ENCODE data around the gene PRSS27. TPM values are rescaled to one million over a fixed set of nuclear protein-coding genes. Genes with fewer than 3 reads are reported as not detected.

PRSS27 gene
- total and polyA plus RNA-seq, 2 of the 8 experiments (the other 6 are each of a cell fraction or from before 2014, with no cell fraction given): 1.3 to 7.5 TPM

GRCh38 chr16:2761886-2762583 lies 42.0 kb upstream of the PRSS27 start:
- Histone ChIP-seq H2BK20ac (ENCODE audit: low read length) (no peak overlapping the region), H3K79me1 (ENCODE audit: low read depth, low read length) (peaks cover 7% of the 10 kb centered on the region), H4K20me1 (replicated peaks in 1 of 2; ENCODE audit: control insufficient read depth in 1 of 2, insufficient read depth in 2 of 2, low read length in 2 of 2) (peaks cover 4 to 11% of the 10 kb centered on the region in 2 experiments)
- TF ChIP-seq BACH1 (IDR thresholded peaks at IDR 0.05; ENCODE audit: low read length): no peak
- no peak; the same call in 1 of the 2 replicates for TF ChIP-seq EGR1 (IDR thresholded peaks at IDR 0.05; ENCODE audit: borderline replicate concordance, low read depth, low read length)
- TF ChIP-seq TAF1 (IDR thresholded peaks at IDR 0.05; ENCODE audit: low read depth, low read length): no peak
- no peak for TF ChIP-seq CTCF (IDR thresholded peaks at IDR 0.05; ENCODE audit: control extremely low read depth in 1 of 3, insufficient read depth in 1 of 3, low read depth in 1 of 3, low read length in 3 of 3)
- no peak for TF ChIP-seq CEBPB (IDR thresholded peaks at IDR 0.05; ENCODE audit: low read depth, low read length)
- no peak for TF ChIP-seq TCF12 (IDR thresholded peaks at IDR 0.05; ENCODE audit: low read depth, low read length)
- no peak for TF ChIP-seq ZNF274 (IDR thresholded peaks at IDR 0.05; ENCODE audit: borderline replicate concordance, extremely low read depth, low read length)
- no peak for TF ChIP-seq RBBP5 (IDR thresholded peaks at IDR 0.05; ENCODE audit: borderline replicate concordance, low read depth, low read length)
- peak; percentile 90 for TF ChIP-seq POLR2AphosphoS5 (IDR thresholded peaks at IDR 0.05; ENCODE audit: low read depth, low read length)
- TF ChIP-seq SP2 (IDR thresholded peaks at IDR 0.05; ENCODE audit: low read length): no peak
- TF ChIP-seq KDM1A (IDR thresholded peaks at IDR 0.05; ENCODE audit: borderline replicate concordance, low read length): peak; percentile 78; the same call in 1 of the 2 replicates

More at GRCh38 chr16:2761886-2762583, 42.0 kb upstream of the PRSS27 start:
- DNase-seq (ENCODE audit: low read depth in 1 of 2, low spot score in 2 of 2): no peak
- Histone ChIP-seq H3K56ac (replicated peaks; ENCODE audit: insufficient read length, low read depth, low read length) (no peak overlapping the region), H4K5ac (ENCODE audit: insufficient read length, low read depth, low read length) (no peak overlapping the region), H3K23me2 (ENCODE audit: low read depth, low read length) (no peaks in the 10 kb centered on the region), H3K14ac (ENCODE audit: insufficient read length) (no peak overlapping the region), H4K91ac (replicated peaks; ENCODE audit: insufficient read length, low read length) (no peak overlapping the region), H3K9ac (replicated peaks in 1 of 4; ENCODE audit: extremely low read depth in 1 of 4, low read depth in 3 of 4, low read length in 3 of 4) (no peak overlapping the region), H3K4me2 (ENCODE audit: insufficient read depth in 1 of 2, low read depth in 2 of 2, low read length in 2 of 2) (no peak overlapping the region; a peak in 1 of 4 replicates), H3K27ac (ENCODE audit: low read depth, low read length) (no peak overlapping the region), H2BK5ac (ENCODE audit: low read depth, low read length) (no peak overlapping the region), H3K4me3 (ENCODE audit: extremely low read depth in 1 of 4, insufficient read depth in 2 of 4, low read depth in 3 of 4, low read length in 4 of 4) (no peak overlapping the region), H2BK15ac (ENCODE audit: low read length) (no peak overlapping the region), H3K4me1 (replicated peaks in 1 of 4; ENCODE audit: control insufficient read depth in 3 of 4, insufficient read depth in 4 of 4, low read length in 3 of 4) (no peaks in the 10 kb centered on the region), H3K23ac (ENCODE audit: insufficient read length) (no peak overlapping the region), H2BK12ac (ENCODE audit: low read depth, low read length) (no peak overlapping the region), H3K79me2 (ENCODE audit: control insufficient read depth in 1 of 2, insufficient read depth in 2 of 2, low read length in 2 of 2) (peaks cover 17 to 99% of the 10 kb centered on the region in 2 experiments), H3K36me3 (ENCODE audit: control insufficient read depth in 2 of 4, insufficient read depth in 4 of 4, low read length in 3 of 4) (peaks cover 80 to 100% (median 99%) of the 10 kb centered on the region in 4 experiments), H3K18ac (ENCODE audit: extremely low read depth, low read length) (no peak overlapping the region), H3K9me3 (ENCODE audit: insufficient read depth in 2 of 2, low read depth in 1 of 2, low read length in 1 of 2) (peaks cover 16 to 29% of the 10 kb centered on the region in 2 experiments; a peak in 3 of 4 replicates), H3K4ac (replicated peaks; ENCODE audit: insufficient read length, low read depth, low read length) (no peak overlapping the region), H2AFZ (ENCODE audit: low read length) (no peak overlapping the region), H4K8ac (ENCODE audit: extremely low read depth, insufficient read depth, low read length) (no peak overlapping the region), H2AK5ac (ENCODE audit: low read depth, low read length) (no peak overlapping the region), H3K27me3 (replicated peaks in 1 of 4; ENCODE audit: control insufficient read depth in 3 of 4, extremely low read depth in 1 of 4, insufficient read depth in 3 of 4, low read length in 3 of 4) (no peaks in the 10 kb centered on the region), H2BK120ac (replicated peaks; ENCODE audit: low read depth, low read length) (no peak overlapping the region)
- 95% methylated on average over 42 of the region's 42 CpGs; no CpG with 5 or more reads in 1 of the 2 experiments for WGBS, 2 experiments (ENCODE audit: extremely low coverage in 1 of 2, insufficient coverage in 1 of 2, insufficient read length in 1 of 2, insufficient replicate concordance in 2 of 2, low coverage in 1 of 2, low lambda C conversion rate in 2 of 2, missing lambda C conversion rate in 1 of 2)
- ChIA-PET CTCF (ENCODE audit: partially characterized antibody) (no interaction called here), POLR2A (ENCODE audit: partially characterized antibody) (interaction anchor here (0.9 to 4.8 kb wide), 7 partner anchors 8 to 24 kb away, joined by 3 to 64 read pairs (median 4); partner anchors contain the start of gene SRRM2)
- FAIRE-seq: no peak
